H7 (cell line): Measurements from ENCODE around the gene SYTL1. TPM values are rescaled to one million over a fixed set of nuclear protein-coding genes. Genes with fewer than 3 reads are reported as not detected.
"Not testable (repeated sequence)": the region's sequence is repeated elsewhere in the genome, so short reads cannot be mapped to it uniquely, and the experiment has no call there.

Experiments
- DNase-seq: peaks from one replicate; pipeline ENCODE4 v3.0.0; 2012
- H3K27me3 ChIP-seq: 2 replicates; pipeline ENCODE4 v1.6.0; 2011; ENCODE audit warnings: mild to moderate bottlenecking, low read length; ENCODE audit not compliant: control insufficient read depth, insufficient read depth
- H3K36me3 ChIP-seq: replicated peaks from 2 replicates; pipeline ENCODE4 v1.5.1; 2011; ENCODE audit warnings: low read length; ENCODE audit not compliant: control insufficient read depth, insufficient read depth
- H3K4me3 ChIP-seq: 2 replicates; pipeline ENCODE4 v1.5.1; 2011; ENCODE audit warnings: low read depth, mild to moderate bottlenecking, control low read depth, low read length, moderate library complexity; ENCODE audit not compliant: insufficient read depth
- total RNA-seq: library from RNA; depleted of rRNA; stranded (reverse); fragments of >200 nt; shearing (Covaris generic); gene quantifications from 2 replicates; pipeline ENCODE4 v1.2.3, GENCODE V29; 2014

SYTL1 gene
- total RNA-seq, 1 experiment from 2014 or later = 6.4 TPM

- no peaks in the 10 kb centered on the region for H3K36me3 ChIP-seq
- H3K27me3 ChIP-seq = no peaks in the 10 kb centered on the region; the same call in 1 of the 2 replicates
- DNase-seq = peak; percentile 89
- H3K4me3 ChIP-seq = no peak overlapping the region
These were observed 31.2 kb downstream of the SYTL1 start for GRCh38 chr1:27372808-27373690.

- H3K4me3 ChIP-seq = no peak within 1 kb of the TSS
- no peaks in the 10 kb centered on the region for H3K36me3 ChIP-seq
- DNase-seq = no peak
These were observed 32.7 kb downstream of the SYTL1 start, which contains the start of gene FCN3 for GRCh38 chr1:27374362-27375086. TSS of gene FCN3 (minus strand) at chr1:27374824. CDS start at chr1:27374818, 6 bp downstream.

DNA sequence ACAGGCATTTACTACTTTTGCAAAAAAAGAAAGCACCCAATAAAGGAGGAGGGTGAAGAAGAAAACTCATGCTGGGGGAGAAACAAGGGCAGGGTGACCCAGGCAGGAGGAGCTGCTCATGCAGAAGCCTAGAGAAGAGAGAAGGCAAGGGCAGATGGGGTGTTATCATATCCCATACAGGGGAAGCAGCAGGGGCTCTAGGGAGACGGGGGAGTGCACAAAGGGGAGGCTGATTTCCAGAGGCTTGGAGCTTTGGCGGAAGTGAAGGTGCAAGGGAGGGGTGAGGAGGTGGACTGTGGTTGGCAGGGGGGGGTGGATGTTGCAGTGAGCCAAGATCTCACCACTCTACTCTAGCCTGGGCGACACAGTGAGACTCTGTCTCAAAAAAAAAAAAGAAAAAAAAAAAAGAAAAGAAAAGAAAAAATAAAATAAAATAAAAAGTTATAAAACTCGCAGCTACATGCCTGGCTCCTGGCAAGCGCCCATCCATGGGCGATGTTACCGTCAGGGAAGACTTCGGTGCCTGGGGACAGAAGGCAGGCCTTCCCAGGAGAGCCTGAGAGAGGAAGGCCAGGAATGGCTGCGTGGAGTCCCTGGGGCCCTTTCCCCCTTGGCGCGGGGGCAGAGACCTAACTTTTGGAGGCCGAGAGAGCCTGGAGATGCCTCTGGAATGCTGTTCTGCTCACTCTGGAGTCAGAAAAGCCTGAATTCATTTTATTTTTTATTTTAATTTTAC lies 36.1 kb downstream of the SYTL1 start:
- H3K27me3 ChIP-seq = peaks cover 11% of the 10 kb centered on the region; the same call in 1 of the 2 replicates
- DNase-seq = no peak
- no peaks in the 10 kb centered on the region for H3K36me3 ChIP-seq
- no peak overlapping the region for H3K4me3 ChIP-seq

More at GRCh38 chr1:27374362-27375086, 32.7 kb downstream of the SYTL1 start, which contains the start of gene FCN3:
- H3K27me3 ChIP-seq = no peaks in the 10 kb centered on the region

- no peak overlapping the region for H3K4me3 ChIP-seq
- H3K36me3 ChIP-seq = no peaks in the 10 kb centered on the region
- no peak for DNase-seq
- H3K27me3 ChIP-seq = peaks cover 14% of the 10 kb centered on the region; the same call in 1 of the 2 replicates
These were observed 37.8 kb downstream of the SYTL1 start for GRCh38 chr1:27379564-27380122.

DNA sequence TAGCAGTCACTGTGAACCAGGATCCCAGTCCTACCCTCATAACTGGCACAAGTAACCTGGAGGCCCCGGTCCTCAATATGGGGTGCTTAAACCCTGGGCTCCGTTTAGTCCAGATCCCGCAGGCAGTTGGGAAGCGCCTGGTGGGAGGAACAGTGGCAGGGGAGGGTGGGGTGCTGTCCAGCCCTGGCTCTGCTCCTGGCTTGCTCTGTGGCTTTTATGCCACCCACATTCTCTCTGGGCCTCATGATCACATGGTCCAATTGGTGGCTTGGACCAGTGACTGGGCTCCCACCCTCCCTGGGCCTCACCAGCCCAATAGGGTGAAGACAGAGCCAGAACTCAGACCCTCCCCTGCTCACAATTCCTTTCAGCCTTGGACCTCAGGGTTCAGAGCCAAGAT lies 38.4 kb downstream of the SYTL1 start:
- no peaks in the 10 kb centered on the region for H3K36me3 ChIP-seq
- H3K27me3 ChIP-seq = peaks cover 14% of the 10 kb centered on the region; the same call in 1 of the 2 replicates
- no peak overlapping the region for H3K4me3 ChIP-seq
- DNase-seq = no peak

DNA sequence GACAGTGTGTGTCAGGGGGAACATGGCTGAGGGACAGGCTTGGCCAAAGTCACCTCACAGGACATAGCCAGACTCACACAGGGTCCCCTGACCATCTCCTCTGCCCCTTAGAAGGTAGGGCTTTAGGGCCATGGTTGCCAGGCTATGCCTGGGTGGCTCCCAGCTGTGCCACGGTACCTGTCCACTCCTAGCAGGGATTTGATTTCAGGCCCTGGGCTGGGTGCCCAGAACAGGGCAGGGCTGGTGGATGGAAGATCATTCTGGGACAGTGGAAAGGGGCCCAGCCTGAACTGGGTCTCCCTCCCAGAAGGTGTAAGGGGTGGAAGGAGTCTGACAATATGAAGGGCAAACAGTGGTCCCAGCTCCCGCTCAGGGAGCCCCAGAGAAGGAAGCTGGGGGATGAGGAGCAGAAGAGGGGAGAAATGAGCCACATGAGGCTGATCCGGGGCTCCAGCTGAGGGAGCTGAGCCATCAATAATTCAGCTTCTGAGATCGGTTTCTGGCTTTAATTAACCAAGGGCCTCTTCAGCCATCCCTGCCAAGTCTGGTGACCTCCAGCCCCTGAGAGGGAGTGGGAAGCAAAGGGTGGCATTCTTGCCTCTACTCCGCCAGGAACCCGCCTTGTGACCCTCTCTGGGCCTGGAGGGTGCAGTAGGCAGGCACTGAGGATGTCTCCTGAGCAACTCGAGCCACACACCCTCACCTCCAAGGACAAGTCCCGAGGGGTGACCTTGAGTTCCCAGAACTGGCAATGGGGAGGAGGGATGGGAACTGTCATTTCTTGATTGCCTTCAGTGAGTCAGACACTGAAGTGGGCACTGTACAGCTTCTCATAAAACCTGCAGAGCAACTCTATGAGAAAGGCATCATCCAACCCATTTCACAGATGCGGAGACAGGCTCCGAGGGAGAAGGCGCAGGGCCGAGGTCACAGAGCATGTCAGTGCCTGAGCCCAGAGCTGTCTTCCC lies 39.2 kb downstream of the SYTL1 start:
- Histone ChIP-seq H3K27me3 (peaks cover 14% of the 10 kb centered on the region; the same call in 1 of the 2 replicates), H3K4me3 (no peak overlapping the region), H3K36me3 (no peaks in the 10 kb centered on the region)
- DNase-seq = no peak

DNA sequence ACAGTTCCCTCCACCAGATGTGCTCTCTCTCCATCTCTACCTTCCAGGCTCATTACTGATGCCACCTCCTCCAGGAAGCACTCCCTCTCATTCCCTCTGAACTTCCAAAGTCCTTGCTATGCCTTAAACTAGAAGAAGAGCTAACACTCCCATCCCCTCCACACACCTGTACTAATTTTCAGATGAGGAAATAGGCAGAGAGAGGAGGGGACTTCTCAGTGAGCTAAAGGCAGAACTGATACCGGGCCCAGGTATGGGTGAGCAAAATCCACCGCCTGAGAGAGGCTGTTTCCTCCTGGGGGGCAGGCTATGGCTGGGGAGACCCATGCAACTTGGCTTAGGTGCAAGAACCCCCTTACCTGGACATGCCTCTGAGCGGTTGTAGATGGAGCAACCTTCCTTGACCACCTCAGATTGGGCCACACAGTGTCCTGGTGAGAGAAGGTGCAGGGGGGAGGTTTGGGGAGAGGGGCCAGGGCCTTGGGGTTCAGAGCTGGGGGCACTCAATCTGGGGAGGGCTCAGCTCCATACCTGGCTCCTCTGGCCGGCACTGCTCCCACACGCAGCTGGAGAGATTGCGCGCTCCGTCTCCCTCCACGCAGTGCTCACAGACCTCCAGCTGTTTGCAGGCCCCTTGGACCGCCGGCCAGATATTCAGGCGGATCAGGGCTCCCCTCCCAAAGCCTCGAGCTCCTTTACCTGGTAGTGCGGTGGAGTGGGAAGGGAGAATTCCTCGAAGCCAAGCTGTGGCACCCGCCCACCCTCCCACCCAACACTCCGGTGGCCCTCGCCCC lies 40.3 kb downstream of the SYTL1 start:
- DNase-seq = no peak
- Histone ChIP-seq H3K27me3 (peaks cover 14% of the 10 kb centered on the region; the same call in 1 of the 2 replicates), H3K36me3 (no peaks in the 10 kb centered on the region), H3K4me3 (no peak overlapping the region)

DNA sequence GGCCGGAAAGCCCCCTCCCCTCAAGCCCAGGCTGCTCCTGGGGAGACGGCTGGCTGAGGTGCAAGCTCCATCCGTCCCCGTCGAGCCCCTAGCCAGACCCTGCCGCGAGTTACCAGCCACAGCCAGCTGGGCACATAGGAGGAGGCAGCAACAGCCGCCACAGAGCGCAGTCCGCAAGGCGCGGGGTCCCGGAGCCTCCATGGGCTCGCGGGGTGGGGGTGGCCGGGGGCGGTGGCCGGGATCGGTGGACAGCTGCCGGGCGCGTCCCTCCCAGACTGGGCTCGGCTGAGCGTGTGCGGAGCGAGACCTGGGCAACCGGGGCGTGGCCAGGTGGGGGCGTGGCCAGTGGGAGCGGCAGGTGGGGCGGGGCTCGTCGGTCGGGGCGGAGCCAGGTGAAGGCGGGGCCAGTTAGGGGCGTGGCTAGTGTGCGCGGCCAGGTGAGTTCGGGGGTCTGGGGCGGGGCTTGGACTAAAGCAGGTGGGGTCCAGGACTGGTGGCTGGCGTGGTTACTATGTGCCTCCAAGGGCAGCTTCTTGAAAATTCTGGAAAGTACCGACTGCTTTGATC lies 41.3 kb downstream of the SYTL1 start, which contains the start of gene CD164L2:
Gene CD164L2, minus strand, starts transcription at position 295 of the 567 bp plus-strand sequence. Its CDS starts 94 bp downstream, at position 201.
- DNase-seq = peak; percentile 99
- Histone ChIP-seq H3K27me3 (peaks cover 14% of the 10 kb centered on the region; the same call in 1 of the 2 replicates), H3K36me3 (no peaks in the 10 kb centered on the region), H3K4me3 (peak within 1 kb of the TSS; percentile 52)

DNA sequence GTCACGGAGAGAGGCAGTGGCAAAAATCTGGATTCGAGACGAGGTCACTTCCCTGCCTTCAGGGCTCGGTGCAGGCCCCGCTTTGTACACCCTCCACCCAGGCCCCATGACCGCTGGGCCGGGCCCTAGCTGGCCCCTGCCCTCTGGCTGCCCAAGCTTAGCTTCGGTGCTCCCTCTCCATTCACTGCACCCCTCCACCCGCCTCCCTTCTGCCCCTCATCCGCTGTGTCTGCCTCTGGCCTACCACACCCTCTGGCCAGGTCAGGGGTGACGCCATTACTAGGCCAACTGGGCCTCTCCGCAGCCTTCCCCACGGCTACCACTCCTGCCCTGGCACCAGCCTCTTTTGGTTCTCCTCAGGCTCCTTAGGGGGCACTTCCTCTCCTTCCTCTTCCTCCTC lies 41.8 kb downstream of the SYTL1 start:
- Histone ChIP-seq H3K36me3 (no peaks in the 10 kb centered on the region), H3K27me3 (peaks cover 14% of the 10 kb centered on the region; the same call in 1 of the 2 replicates), H3K4me3 (peak overlapping the region; percentile 27; the same call in 1 of the 2 replicates)
- DNase-seq = no peak

DNA sequence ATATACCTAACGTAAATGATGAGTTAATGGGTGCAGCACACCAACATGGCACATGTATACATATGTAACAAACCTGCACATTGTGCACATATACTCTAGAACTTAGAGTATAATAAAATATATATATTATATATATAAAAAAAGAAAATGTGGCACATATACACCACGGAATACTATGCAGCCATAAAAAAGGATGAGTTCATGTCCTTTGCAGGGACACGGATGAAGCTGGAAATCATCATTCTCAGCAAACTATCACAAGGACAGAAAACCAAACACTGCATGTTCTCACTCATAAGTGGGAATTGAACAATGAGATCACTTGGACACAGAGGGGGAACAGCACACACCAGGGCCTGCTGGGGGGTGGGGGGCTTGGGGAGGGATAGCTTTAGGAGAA lies 43.0 kb downstream of the SYTL1 start:
- H3K27me3 ChIP-seq = peaks cover 14% of the 10 kb centered on the region; the same call in 1 of the 2 replicates
- not testable (repeated sequence) for H3K36me3 ChIP-seq, DNase-seq, H3K4me3 ChIP-seq

DNA sequence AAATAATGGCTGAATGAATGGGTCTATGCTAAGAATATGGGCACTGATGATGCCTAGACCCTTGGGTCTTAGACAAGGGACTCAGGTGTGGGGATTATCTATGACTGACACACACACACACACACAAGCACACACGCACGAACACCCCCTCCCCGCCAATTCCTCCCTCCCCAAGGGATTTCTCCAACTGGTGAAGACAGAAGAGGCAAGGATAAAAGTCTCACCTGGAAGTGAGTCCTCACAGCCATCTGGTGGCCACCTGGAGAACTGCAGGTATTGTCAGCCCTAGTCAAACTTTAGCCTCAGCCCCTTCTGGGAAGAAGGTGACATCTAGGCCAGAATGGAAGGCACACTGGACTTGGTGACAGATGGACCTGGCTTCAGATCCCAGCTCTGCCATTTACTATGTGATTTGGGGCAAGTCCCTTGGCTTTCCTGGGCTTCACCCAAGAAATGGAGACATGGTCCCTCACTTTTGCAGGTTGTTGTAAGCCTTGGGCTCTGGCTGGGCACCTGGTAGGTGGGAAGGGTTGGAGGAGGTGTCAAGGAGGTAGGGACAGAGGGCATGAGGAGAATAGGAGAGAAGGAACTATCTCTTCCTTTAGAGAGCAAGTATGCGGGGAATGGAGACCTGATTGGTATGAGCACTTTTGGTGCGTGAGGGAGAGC lies 46.6 kb downstream of the SYTL1 start:
- peak; percentile 81 for DNase-seq
- H3K36me3 ChIP-seq = no peaks in the 10 kb centered on the region
- H3K4me3 ChIP-seq = no peak overlapping the region
- peaks cover under 1% of the 10 kb centered on the region; the same call in 1 of the 2 replicates for H3K27me3 ChIP-seq
